ENCODE measurements around the gene BAHCC1. TPM values are rescaled to one million over a fixed set of nuclear protein-coding genes. Genes with fewer than 3 reads are reported as not detected.

The BAHCC1 gene
- total RNA-seq, 1 donor from 2014 or later = 0.91 TPM

GRCh38 chr17:81459864-81460263 lies 64.6 kb downstream of the BAHCC1 start:
- Mint-ChIP-seq H3K4me3 (ENCODE audit: low read depth) (no peak overlapping the region), H3K4me1 (ENCODE audit: low read depth) (no peaks in the 10 kb centered on the region), H3K27ac (no peak overlapping the region), H3K36me3 (ENCODE audit: low read depth) (no peaks in the 10 kb centered on the region), H3K9me3 (no peaks in the 10 kb centered on the region), H3K27me3 (ENCODE audit: low read depth) (no peaks in the 10 kb centered on the region)
- DNase-seq (ENCODE audit: low spot score) = no peak
- intact Hi-C loops (cut with micrococcal nuclease) = no loop called here

- intact Hi-C loops (cut with micrococcal nuclease) = no loop called here
- H3K9me3 Mint-ChIP-seq = no peaks in the 10 kb centered on the region
Measured at GRCh38 chr17:81460856-81461460, 65.7 kb downstream of the BAHCC1 start.

GRCh38 chr17:81461607-81462500 lies 66.6 kb downstream of the BAHCC1 start:
- DNase-seq (ENCODE audit: low spot score) = no peak
- intact Hi-C loops (cut with micrococcal nuclease) = no loop called here
- no peaks in the 10 kb centered on the region for H3K27me3 Mint-ChIP-seq (ENCODE audit: low read depth)
- no peaks in the 10 kb centered on the region for H3K36me3 Mint-ChIP-seq (ENCODE audit: low read depth)
- no peak overlapping the region for H3K4me3 Mint-ChIP-seq (ENCODE audit: low read depth)
- no peak overlapping the region for H3K27ac Mint-ChIP-seq
- H3K4me1 Mint-ChIP-seq (ENCODE audit: low read depth) = no peaks in the 10 kb centered on the region
- H3K9me3 Mint-ChIP-seq = no peaks in the 10 kb centered on the region

More at GRCh38 chr17:81460856-81461460, 65.7 kb downstream of the BAHCC1 start:
- H3K36me3 Mint-ChIP-seq (ENCODE audit: low read depth) = no peaks in the 10 kb centered on the region
- H3K4me1 Mint-ChIP-seq (ENCODE audit: low read depth) = no peaks in the 10 kb centered on the region
- no peak overlapping the region for H3K4me3 Mint-ChIP-seq (ENCODE audit: low read depth)
- H3K27ac Mint-ChIP-seq = no peak overlapping the region
- DNase-seq (ENCODE audit: low spot score) = no peak
- no peaks in the 10 kb centered on the region for H3K27me3 Mint-ChIP-seq (ENCODE audit: low read depth)

GRCh38 chr17:81462506-81463125 lies 67.4 kb downstream of the BAHCC1 start:
- intact Hi-C loops (cut with micrococcal nuclease) = no loop called here
- Mint-ChIP-seq H3K9me3 (no peaks in the 10 kb centered on the region), H3K27ac (no peak overlapping the region), H3K36me3 (ENCODE audit: low read depth) (no peaks in the 10 kb centered on the region), H3K4me3 (ENCODE audit: low read depth) (no peak overlapping the region), H3K27me3 (ENCODE audit: low read depth) (no peaks in the 10 kb centered on the region), H3K4me1 (ENCODE audit: low read depth) (no peaks in the 10 kb centered on the region)
- DNase-seq (ENCODE audit: low spot score) = no peak

- H3K4me1 Mint-ChIP-seq (ENCODE audit: low read depth) = no peaks in the 10 kb centered on the region
- no peak overlapping the region for H3K4me3 Mint-ChIP-seq (ENCODE audit: low read depth)
- no peaks in the 10 kb centered on the region for H3K36me3 Mint-ChIP-seq (ENCODE audit: low read depth)
- no peak overlapping the region for H3K27ac Mint-ChIP-seq
- H3K27me3 Mint-ChIP-seq (ENCODE audit: low read depth) = no peaks in the 10 kb centered on the region
- intact Hi-C loops (cut with micrococcal nuclease) = no loop called here
- DNase-seq (ENCODE audit: low spot score) = no peak
- no peaks in the 10 kb centered on the region for H3K9me3 Mint-ChIP-seq
Measured at GRCh38 chr17:81463506-81463905, 68.2 kb downstream of the BAHCC1 start.

GRCh38 chr17:81464586-81464985 lies 69.3 kb downstream of the BAHCC1 start:
- H3K9me3 Mint-ChIP-seq = no peaks in the 10 kb centered on the region
- intact Hi-C loops (cut with micrococcal nuclease) = no loop called here
- no peaks in the 10 kb centered on the region for H3K36me3 Mint-ChIP-seq (ENCODE audit: low read depth)
- H3K27ac Mint-ChIP-seq = no peak overlapping the region
- no peaks in the 10 kb centered on the region for H3K4me1 Mint-ChIP-seq (ENCODE audit: low read depth)
- DNase-seq (ENCODE audit: low spot score) = no peak
- H3K4me3 Mint-ChIP-seq (ENCODE audit: low read depth) = no peak overlapping the region
- no peaks in the 10 kb centered on the region for H3K27me3 Mint-ChIP-seq (ENCODE audit: low read depth)

GRCh38 chr17:81465910-81466309 lies 70.7 kb downstream of the BAHCC1 start:
- DNase-seq (ENCODE audit: low spot score) = no peak
- intact Hi-C loops (cut with micrococcal nuclease) = no loop called here
- Mint-ChIP-seq H3K4me1 (ENCODE audit: low read depth) (no peaks in the 10 kb centered on the region), H3K27me3 (ENCODE audit: low read depth) (no peaks in the 10 kb centered on the region), H3K4me3 (ENCODE audit: low read depth) (no peak overlapping the region), H3K36me3 (ENCODE audit: low read depth) (no peaks in the 10 kb centered on the region), H3K27ac (no peak overlapping the region), H3K9me3 (no peaks in the 10 kb centered on the region)

GRCh38 chr17:81466564-81467472 lies 71.6 kb downstream of the BAHCC1 start:
- Mint-ChIP-seq H3K9me3 (no peaks in the 10 kb centered on the region), H3K4me3 (ENCODE audit: low read depth) (no peak overlapping the region), H3K27me3 (ENCODE audit: low read depth) (no peaks in the 10 kb centered on the region), H3K4me1 (ENCODE audit: low read depth) (no peaks in the 10 kb centered on the region), H3K36me3 (ENCODE audit: low read depth) (no peaks in the 10 kb centered on the region), H3K27ac (no peak overlapping the region)
- intact Hi-C loops (cut with micrococcal nuclease) = no loop called here
- DNase-seq (ENCODE audit: low spot score) = no peak

GRCh38 chr17:81468111-81468769 lies 73.0 kb downstream of the BAHCC1 start:
- H3K4me1 Mint-ChIP-seq (ENCODE audit: low read depth) = no peaks in the 10 kb centered on the region
- H3K27ac Mint-ChIP-seq = no peak overlapping the region
- H3K27me3 Mint-ChIP-seq (ENCODE audit: low read depth) = no peaks in the 10 kb centered on the region
- intact Hi-C loops (cut with micrococcal nuclease) = no loop called here
- no peaks in the 10 kb centered on the region for H3K9me3 Mint-ChIP-seq
- no peaks in the 10 kb centered on the region for H3K36me3 Mint-ChIP-seq (ENCODE audit: low read depth)
- no peak for DNase-seq (ENCODE audit: low spot score)
- no peak overlapping the region for H3K4me3 Mint-ChIP-seq (ENCODE audit: low read depth)

GRCh38 chr17:81468770-81469121 lies 73.5 kb downstream of the BAHCC1 start:
- Mint-ChIP-seq H3K27ac (no peak overlapping the region), H3K9me3 (no peaks in the 10 kb centered on the region), H3K4me1 (ENCODE audit: low read depth) (no peaks in the 10 kb centered on the region), H3K36me3 (ENCODE audit: low read depth) (no peaks in the 10 kb centered on the region), H3K27me3 (ENCODE audit: low read depth) (no peaks in the 10 kb centered on the region), H3K4me3 (ENCODE audit: low read depth) (no peak overlapping the region)
- no peak for DNase-seq (ENCODE audit: low spot score)
- intact Hi-C loops (cut with micrococcal nuclease) = no loop called here

- Mint-ChIP-seq H3K36me3 (ENCODE audit: low read depth) (no peaks in the 10 kb centered on the region), H3K27ac (no peak overlapping the region), H3K4me1 (ENCODE audit: low read depth) (no peaks in the 10 kb centered on the region), H3K9me3 (no peaks in the 10 kb centered on the region), H3K27me3 (ENCODE audit: low read depth) (no peaks in the 10 kb centered on the region), H3K4me3 (ENCODE audit: low read depth) (no peak overlapping the region)
- intact Hi-C loops (cut with micrococcal nuclease) = no loop called here
- DNase-seq (ENCODE audit: low spot score) = no peak
Measured at GRCh38 chr17:81469266-81469665, 74.0 kb downstream of the BAHCC1 start.

- Mint-ChIP-seq H3K36me3 (ENCODE audit: low read depth) (no peaks in the 10 kb centered on the region), H3K4me1 (ENCODE audit: low read depth) (no peaks in the 10 kb centered on the region), H3K27ac (no peak overlapping the region), H3K4me3 (ENCODE audit: low read depth) (no peak overlapping the region), H3K27me3 (ENCODE audit: low read depth) (no peaks in the 10 kb centered on the region), H3K9me3 (no peaks in the 10 kb centered on the region)
- no peak for DNase-seq (ENCODE audit: low spot score)
- intact Hi-C loops (cut with micrococcal nuclease) = no loop called here
Measured at GRCh38 chr17:81470270-81470943, 75.2 kb downstream of the BAHCC1 start.

All from activated T-helper 2 cell treated with anti-CD3 and anti-CD28 coated beads, Interferon-gamma antibody, Interleukin-2, Interleukin-4, amounts not matched to agents 10 μg/mL and 5 μg/mL and 100 μg/mL, durations not matched to agents 14 hours and 24 hours and 36 hours (primary cell).